ENCODE results near the gene RTN4RL1.
A peak's percentile ranks its signal among the peaks of the same experiment; 100 is the strongest.

RTN4RL1 gene

DNA sequence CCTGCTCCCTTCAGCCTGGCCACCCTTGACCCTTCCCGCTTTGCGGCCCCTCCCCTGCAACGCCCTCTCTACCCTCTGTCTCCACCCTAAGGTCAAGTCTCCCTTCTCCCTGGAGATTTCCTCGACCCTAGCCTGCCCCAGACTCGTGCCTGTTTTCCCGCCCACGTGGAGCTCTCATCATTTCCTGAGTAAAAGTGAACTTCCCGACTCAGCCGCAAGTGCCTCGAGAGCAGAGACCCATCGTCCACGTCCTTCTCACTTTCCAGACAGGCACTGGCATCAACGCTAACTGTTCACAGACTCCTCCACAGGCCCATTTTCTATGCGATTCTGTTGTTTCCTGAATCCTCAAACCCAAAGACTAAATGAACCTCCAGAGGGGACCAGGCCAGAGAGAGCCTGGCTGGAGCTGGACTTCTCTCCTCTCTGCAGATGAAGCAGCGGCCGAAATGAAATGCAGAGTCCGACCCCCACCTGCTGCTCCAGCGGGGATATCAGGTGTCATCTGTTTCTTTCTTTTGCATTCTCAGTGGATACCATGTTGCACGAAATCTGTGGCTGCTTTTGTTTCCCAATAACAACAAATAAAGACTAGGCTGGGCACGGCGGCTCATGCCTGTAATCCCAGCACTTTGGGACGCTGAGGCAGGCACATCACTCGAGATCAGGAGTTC is 52.5 kb downstream of the RTN4RL1 start:
- DNase-seq = peak; percentile 62

DNA sequence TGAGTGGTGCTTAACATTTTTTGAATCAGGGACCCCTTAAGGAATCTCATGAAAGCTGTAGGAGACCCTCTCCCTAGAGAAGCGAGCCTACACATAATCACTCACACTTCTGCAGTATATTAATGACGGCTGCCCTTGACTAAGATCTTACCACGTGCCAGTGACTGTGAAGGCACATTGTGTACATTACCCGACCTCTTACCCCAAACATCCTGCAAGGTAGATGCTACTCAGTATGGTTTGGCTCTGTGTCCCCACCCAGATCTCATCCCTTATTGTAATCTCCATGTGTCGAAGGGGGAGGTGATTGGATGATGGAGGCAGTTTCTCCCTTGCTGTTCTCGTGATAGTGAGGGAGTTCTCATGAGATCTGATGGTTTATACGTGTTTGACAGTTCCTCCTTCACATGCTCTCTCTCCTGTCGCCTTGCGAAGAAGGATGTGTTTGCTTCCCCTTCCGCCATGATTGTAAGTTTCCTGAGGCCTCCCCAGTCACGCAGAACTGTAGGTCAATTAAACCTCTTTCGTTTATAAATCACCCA is 54.2 kb downstream of the RTN4RL1 start:
- no peak for DNase-seq

DNA sequence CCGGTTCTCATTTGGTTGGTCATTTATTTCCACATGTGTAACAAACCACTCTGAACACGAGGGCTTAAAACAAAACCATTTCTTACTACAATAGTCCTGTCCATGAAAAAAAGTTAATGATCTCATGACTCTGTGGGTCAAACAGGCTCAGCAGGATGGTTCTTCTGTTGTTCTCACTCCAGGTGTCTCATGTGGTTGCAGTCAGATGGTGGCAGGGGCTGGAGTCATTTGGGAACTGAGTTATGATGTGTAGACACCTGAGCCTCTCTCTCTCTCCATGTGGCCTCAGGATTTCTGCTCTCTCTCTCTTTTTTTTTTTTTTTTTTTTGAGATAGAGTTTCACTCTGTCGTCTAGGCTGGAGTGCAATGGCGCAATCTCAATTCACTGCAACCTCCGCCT is 55.4 kb downstream of the RTN4RL1 start:
- DNase-seq = peak; percentile 97

DNA sequence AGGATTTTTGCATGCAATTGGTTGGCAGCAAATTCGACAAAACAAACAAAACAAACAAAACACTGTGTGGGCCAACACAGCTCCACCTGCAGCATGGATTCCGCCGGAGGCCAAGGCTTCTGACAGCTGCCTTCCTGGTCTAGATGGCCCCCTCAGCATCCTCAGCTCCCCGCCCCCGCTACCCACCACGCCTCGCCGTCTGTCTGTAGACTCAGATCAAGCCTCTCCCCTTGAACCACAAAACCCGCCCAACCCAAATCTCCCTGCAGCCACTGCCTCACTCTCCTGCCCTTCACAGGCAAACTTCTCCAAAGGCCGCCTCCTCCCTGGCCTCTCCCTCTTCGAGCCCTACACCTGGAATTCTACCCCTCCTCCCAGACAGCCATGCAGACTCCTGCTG is 57.9 kb downstream of the RTN4RL1 start:
- peak; percentile 95 for DNase-seq

DNA sequence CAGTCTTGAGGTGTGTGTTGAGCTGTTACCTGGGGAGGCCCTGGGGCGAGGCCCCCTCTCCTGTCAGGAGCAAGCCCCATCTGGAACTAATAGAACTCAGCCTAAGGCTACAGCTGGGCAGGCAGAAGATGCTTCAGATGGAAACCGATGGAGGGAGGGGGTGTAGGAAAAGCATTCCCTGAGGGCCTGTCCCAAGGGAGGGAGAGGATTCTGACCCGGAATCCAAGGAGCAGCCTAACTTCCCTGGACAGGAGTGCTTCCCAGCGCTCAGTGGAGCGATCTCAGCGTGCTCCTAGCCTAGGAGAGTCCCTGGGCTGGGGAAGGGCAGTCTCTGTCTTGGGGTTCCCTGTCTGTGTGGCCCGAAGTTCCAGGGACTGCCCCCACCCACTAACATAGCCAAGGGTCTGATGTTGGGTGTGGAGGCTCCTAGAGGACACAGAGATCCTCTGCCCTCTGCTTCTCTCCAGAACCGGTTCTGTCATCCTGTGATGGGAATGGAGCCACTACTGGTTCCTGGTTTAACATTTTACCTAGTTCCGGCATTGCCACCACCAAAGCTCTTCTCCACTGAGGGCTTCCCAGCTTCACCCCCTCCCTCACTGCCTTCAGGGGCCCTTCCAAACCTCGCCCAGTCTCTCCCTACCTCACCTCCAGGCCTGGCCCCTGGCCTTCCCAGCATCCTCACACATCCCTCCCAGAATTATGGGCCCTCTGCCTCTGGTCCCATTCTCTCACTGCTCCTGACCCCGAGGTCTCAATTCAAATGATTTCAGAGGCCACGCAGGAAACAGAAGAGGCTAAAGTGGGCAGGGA is 58.7 kb downstream of the RTN4RL1 start:
- peak; percentile 86 for DNase-seq

DNA sequence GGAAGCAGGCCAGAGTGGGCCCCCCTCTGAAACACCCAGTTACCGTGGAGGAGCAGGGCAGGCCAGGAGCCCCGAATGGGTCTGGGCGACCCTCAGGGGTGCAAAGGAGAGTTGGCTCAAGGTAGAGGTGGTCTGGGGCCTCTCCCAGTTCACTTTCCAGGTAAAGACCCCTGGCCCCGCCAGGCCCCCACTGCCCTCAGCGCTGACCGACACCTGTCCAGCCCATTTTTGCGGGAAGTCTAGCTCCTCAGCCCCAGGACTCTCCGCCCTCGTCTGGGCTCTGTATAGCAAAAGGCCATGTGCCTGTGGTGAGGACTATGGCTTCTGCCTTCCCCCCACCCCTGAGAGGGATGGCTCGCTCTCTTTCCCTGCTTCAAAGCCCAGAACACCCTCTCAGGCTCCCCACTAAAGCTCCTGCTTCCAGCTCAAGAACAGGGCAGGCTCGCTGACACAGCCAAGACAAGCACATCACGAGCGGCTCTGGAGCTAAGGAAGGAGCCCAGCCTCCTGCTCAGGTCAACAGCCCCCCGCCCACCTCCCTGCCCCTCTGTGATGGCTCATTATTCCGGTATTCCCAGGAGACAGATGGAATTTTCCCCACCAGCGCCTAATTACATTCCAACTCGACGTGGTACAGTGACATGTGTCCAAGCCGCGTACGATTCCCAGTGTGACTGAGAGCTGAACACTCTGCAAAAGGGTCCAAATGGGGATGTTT is 59.4 kb downstream of the RTN4RL1 start:
- DNase-seq = no peak

DNA sequence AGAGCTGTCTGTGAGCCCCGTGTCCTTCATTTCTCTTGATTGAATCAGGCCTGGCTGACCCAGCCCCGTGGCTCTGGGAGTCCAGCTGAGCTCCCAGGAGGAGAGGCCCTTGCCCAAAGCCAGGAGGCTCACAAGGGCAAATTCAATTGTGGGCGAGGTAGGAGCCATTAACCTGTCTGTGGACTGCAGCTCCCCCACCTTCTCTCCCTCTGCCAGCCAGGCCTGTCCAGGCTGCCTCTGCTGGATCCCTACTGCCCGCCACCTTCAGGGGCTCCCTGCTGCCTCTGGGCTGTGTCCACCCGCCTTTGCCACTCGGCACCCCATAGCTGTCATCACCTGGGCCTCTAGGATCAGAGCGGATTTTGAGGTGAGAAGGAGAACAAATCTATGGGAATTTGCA is 61.9 kb downstream of the RTN4RL1 start:
- no peak for DNase-seq

DNA sequence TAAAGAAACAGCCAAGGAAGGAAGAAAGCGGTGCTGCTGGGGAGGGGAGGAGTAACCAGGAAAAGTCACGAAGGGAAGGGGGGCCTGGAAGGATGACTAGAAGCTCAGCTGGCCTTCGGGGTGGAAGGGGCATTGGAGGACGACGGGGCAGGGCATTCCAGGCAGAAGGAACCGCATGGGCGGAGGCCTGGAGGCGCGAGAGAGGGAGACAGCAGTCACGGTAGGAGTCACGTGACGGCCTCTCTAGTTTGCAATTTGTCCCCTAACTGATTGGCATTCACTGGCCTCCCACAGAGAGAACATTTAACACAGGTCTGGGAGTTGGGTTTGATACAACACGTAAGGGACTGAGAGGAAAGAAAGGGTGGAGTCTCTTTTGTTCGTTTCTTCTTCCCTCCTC is 63.9 kb downstream of the RTN4RL1 start:
- peak; percentile 35 for DNase-seq

DNA sequence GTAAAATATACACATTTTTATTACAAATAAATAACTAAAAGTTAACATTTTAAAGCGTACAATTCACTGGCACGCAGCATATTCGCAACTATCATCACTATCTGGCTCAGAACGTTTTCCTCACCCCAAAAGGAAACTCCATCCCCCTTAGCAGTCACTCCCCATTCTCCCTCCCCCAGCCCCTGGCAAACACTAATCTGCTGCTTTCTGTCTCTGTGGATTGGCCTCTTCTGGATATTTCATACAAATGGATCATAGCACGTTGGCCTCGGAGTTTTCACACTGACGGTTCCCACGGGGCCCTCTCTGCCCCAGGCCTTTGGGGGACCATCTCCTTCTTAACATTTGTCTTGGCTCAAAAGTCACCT is 64.6 kb downstream of the RTN4RL1 start:
- DNase-seq = peak; percentile 26

DNA sequence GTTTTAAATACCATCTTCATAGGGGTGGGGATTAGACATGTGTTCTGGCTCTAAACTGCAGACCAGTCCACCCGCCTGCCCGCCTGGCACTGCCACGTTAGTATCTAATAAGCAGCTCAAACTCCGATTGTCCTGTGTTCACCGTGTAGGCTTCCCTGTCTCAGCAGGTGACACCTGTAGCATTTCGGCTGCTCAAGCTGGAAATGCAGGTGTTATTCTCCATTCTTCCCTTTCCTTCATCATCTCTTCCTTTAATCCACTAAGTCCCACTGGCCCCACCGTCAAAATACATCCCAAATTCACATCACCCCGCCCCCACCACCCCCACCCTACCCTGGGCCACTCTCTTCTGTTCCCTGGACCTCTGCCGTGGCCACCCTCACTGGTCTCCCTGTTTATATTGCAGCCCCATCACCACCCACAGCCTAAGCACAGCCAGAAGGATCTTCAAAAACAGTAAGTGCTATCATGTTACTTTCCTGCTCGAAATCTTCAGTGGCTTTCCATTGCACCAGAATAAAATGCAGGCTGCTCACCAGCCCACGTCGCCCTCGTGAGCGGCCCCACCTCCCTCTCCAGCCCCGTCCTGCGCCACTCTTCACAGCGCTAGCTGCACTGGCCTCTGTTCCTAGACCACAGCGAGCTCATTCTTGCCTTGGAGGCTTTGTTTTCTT is 65.1 kb downstream of the RTN4RL1 start:
- peak; percentile 50 for DNase-seq

DNA sequence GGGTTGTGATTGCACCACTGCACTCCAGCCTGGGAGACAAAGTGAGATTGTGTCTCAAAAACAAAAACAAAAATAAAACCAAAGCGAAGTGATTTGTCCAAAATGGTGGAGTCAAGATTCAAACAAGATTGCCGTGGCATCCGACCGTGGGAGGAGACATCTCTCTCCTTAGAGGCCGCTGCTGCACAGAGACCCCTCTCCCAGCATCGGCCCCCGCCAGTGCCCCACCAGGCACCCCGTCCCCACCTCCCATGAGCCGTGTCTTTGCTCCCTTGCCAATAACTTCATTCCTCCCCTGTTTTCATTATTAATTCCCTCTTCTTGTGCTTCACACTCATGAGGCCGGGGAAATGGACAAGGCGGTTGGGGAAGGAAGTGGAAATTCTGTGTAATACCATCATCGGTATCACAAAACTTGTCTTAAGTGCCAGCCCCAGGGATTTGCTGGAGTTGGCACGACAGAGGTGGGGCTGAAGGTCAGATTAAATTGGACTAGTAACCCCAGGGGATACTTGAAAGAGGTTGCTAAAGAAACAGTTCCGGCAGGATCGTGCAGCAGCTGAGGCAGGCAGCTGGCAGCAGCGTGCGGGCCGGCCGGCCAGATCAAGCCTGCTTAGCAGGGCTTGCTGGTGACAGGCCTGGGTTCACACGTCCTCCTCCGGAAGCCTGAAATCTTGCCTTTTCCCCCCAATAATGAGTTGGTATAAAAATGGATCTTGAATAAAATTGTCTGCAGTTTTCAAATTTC is 66.8 kb downstream of the RTN4RL1 start:
- peak; percentile 89 for DNase-seq

DNA sequence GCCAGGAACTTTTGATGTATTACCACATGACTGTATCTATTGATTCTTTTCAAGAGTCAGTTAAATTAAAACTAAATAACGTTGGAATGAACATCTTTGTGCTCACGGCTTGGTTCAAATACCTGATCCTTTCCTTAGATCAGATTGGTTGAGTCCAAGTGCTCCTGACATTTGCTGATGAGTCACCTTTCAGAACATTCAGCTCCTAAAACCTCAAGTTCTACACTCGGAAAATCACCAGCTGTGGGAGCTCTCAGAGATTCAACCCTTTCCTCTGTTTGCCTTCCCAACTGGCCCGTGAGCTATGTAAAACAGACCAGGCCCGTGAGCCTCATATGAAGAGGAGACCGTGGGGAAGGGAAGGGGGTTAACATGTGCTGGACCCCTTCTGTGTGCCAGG is 68.1 kb downstream of the RTN4RL1 start:
- DNase-seq = peak; percentile 20

DNA sequence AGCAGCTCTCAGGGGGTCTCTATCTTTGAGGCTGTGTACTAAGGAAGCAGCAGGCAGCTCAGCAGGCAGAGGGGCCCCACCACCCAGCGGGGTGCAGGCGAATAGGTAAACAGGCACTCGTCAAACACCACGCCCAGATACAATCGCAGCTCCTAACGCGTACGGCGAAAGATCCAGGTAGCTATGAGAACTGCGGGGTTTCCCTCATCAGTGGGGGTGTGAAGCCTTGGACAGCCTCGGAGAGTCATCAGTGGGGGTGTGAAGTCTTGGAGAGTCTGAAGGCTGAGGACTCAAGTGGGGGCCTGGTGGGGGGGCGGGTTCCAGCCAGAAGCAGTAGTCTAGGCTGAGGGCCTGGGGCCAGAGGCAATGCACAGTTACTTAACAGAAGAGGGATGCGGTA is 69.0 kb downstream of the RTN4RL1 start:
- peak; percentile 87 for DNase-seq

DNA sequence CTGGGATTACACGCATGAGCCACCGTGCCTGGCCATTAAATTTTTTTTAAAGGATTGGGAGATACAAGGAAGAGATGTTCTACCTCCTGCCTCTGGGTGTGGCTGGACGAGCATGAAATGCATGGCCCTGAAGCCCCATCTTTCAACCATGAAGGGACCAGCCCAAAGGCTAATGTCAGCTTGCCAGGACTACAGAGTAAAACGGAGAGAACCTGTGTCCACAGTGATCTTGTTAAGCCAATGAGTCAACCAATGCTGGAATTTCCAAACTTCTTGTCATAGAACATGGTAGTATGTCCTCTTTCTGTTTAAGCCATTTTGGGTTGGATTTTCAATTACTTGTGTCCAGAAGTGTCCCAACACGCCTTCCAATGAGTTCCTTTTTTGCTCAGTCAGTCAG is 71.3 kb downstream of the RTN4RL1 start:
- DNase-seq = no peak

DNA sequence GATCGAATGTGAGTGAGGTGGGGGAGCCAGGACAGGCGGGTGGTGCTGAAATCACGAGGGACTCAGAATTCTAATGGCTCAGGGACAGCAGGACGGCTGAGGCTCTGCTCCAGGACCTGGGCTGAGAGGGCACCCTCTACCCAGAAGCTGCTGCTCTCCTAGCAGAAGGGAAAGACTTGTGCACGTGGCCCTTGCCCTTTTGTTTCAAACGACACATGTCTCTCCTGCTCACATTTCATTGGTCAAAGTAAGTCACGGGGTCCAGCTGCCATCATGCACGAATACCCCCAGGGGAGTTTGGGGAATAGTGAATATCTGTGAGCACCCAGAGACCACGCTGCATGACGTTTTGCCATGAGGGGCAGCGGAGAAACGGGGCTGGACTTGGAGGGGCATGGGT is 73.2 kb downstream of the RTN4RL1 start:
- peak; percentile 51 for DNase-seq

DNA sequence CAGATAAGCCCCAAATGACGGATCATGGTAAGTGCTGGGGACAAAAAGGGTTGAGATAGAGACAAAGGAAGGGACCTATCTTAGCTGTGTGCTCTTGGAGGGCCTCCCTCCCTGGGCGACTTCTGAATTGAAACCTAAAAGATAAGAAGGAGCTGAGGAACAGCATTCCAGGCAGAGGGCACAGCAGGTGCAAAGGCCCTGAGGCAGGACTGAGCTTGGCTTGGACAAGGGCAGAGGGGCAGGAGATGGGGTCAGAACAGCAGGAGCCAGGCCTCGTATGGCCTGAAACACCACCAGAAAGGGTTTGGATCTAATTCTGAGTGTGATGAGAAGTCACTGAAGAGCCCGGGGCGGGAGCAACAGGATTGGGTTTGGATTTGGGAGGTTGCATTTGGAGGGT is 75.4 kb downstream of the RTN4RL1 start:
- no peak for DNase-seq

DNA sequence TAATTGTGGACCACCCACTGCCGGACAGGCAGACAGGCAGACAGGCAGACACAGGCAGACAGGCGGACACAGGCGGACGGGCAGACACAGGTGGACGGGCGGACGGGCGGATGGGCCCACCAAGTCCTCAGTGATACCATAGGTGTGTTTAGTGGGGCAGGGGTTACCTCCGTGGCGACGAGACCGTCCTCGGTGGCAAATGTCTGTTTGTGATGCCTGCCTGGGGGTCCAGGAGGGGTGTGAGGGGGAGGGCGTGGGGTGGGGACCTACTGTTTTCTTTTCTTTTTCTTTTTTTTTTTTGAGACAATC is 76.7 kb downstream of the RTN4RL1 start:
- no peak for DNase-seq

DNA sequence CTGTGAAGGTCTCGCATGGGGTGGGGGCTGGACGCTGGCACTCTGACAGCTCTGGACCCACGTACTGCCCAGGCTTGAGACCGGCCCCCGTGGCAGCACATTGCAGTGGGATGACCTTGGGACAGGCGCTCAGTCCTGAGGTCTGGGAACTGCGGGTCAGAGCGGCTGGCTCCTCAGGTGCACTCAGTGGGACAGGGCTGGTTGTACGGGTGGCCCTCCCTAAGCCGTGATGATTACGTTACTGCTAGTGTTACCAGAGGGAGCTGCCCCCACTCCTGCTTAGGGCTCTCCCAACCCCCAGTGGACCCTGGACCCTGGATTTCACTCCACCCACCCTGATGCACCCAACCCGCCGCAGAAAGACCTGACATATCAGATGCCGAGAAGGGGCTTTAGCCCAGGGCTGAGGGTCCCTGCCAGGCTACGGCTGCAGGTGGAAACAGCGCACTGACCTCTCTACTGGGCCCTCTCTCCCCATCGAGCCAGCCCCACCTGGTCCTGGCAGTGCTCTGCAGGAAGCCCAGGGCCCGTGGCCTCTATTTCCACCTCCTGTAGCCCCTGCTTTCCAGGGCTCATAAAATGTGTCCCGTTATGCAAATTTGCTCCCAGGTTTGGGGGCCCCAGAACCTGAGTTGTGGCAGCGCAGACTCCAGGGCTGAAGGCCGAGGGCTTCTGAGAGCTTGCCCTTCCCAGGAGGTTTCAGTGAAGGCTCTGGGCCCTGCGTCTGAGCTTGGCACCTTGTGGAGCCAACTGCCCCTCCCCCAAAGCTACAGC is 77.2 kb downstream of the RTN4RL1 start:
- DNase-seq = no peak

DNA sequence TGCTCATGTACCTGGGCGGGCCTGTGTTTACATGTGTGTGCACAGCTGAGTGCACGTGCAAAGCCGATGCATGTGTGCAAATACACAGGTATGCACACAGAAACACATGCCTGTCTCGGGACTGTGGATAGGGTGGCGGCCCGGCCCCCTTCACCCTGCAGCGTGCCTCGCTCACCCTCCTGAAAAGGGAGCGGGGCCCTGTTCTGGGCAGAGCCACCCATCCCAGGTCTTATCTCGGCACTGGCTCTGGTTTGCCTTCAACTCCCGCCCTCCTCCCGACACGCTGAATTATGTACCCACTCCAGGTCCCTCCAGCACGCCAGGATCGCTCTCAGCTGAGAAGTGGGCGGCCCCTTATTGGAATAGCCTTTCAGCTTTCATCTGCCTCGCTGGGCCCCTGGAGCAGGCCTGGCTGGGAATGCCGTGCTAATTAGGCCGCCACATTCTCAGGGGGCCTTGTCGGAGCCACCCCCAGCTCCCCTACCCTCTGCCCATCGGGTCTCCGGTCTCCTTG is 77.8 kb downstream of the RTN4RL1 start:
- no peak for DNase-seq

DNA sequence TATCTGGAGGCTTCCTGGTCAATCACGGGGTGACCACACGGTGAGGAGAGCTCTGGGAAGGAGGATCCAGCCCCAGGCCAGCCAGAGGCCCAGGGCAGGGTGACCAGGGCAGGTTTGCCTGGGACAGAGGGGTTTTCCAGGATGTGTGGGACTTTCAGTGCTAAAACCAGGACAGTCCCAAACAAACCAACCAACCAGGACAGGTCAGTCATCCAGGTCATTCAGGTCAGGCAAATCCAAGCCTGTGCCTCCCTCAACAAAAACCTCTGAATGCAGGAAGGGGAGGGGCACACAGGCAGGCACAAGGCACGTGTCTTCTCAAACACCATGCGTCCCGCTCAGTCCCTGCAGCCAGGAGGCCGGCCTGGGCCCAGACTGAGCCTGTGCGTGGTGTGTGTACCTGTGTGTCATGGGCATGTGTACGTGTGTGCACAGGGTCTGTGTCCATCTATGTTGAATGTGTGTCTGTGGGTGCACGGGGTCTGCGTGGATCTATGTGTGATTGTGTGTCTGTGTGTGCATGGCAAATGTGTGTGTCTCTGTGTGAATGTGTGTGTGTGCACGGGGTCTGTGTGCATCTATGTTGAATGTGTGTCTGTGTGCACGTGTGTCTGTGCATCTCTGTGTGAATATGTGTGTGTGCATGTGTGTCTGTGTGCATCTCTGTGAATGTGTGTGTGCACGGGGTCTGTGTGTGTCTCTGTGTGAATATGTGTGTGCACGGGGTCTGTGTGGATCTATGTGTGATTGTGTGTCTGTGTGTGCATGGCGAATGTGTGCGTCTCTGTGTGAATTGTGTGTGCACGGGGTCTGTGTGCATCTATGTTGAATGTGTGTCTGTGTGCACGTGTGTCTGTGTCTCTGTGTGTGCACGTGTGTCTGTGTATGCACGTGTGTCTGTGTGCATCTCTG is 78.9 kb downstream of the RTN4RL1 start:
- DNase-seq = no peak

All from NCI-H2171 treated with DMSO at 0.1 percent for 48 hours (cell line).